Endothelial cell of umbilical vein (primary cell): ENCODE measurements around the gene SOX18. TPM values are rescaled to one million over a fixed set of nuclear protein-coding genes. Genes with fewer than 3 reads are reported as not detected.

Experiments
- BruUV-seq: library from RNA; stranded (reverse); fragments of 400-500 nt; replicated peaks from 2 replicates; lab custom pipeline; 2021; lab: Mats Ljungman, UMichigan
- CTCF ChIA-PET: fragments of 300-600, 350-600 bp; sonication (Branson Sonifier 250); formaldehyde crosslinking; loops from one replicate; lab custom pipeline; 2021; ENCODE audit warnings: antibody characterized with exemption, inconsistent platforms; lab: Charles Lee
- POLR2A ChIA-PET: fragments of 300-600, 350-600 bp; sonication (Branson Sonifier 250); formaldehyde crosslinking; loops from one replicate; lab custom pipeline; 2021; ENCODE audit warnings: antibody characterized with exemption, inconsistent platforms; lab: Charles Lee
- DNase-seq: peaks from one replicate; pipeline ENCODE4 v3.0.0-alpha.2; 2011; ENCODE audit warnings: low read depth, low spot score
- FAIRE-seq: peaks from 2 replicates; lab custom pipeline; 2011; peaks lifted over from hg19 to GRCh38; lab: Jason Lieb, UNC
- H2AFZ ChIP-seq: 2 replicates; pipeline ENCODE4 v1.6.0; 2012; ENCODE audit warnings: low read depth, low read length, control low read depth, inconsistent platforms
- H3K27ac ChIP-seq: 2 replicates; pipeline ENCODE4 v1.5.1; 2011; ENCODE audit warnings: low read depth, mild to moderate bottlenecking, control low read depth, low read length, moderate library complexity; ENCODE audit not compliant: insufficient read depth
- H3K27me3 ChIP-seq, 2 experiments: 2 replicates each; pipeline versions ENCODE4 v1.6.0 to v1.6.1; 2011; ENCODE audit warnings: low read length in 2 of 2, mixed read lengths in 1 of 2; ENCODE audit not compliant: control insufficient read depth in 2 of 2, insufficient read depth in 2 of 2
- H3K36me3 ChIP-seq, 2 experiments: 2 replicates in 1 of 2; 3 replicates in 1 of 2; pipeline ENCODE4 v1.5.1; 2011; ENCODE audit warnings: low read length in 2 of 2, mild to moderate bottlenecking in 1 of 2, moderate library complexity in 1 of 2; ENCODE audit not compliant: control insufficient read depth in 2 of 2, insufficient read depth in 2 of 2; ENCODE audit errors: extremely low read depth in 1 of 2
- H3K4me1 ChIP-seq: 3 replicates; pipeline ENCODE4 v1.5.1; 2011; ENCODE audit warnings: mild to moderate bottlenecking, low read length; ENCODE audit not compliant: control insufficient read depth, insufficient read depth; ENCODE audit errors: extremely low read depth
- H3K4me2 ChIP-seq: 2 replicates; pipeline ENCODE4 v1.6.1; 2011; ENCODE audit warnings: low read length, control low read depth, mixed read lengths; ENCODE audit not compliant: insufficient read depth
- H3K4me3 ChIP-seq, 3 experiments: fragments of 200-600 bp in 1 of 3; sonication (generic), shearing (Covaris generic) in 1 of 3; replicated peaks in 1 of 3; 2 replicates each; pipeline ENCODE4 v1.5.1; 2011 to 2016; ENCODE audit warnings: control low read depth in 3 of 3, low read length in 3 of 3, mild to moderate bottlenecking in 2 of 3, inconsistent platforms in 1 of 3, low read depth in 1 of 3, moderate library complexity in 1 of 3; ENCODE audit not compliant: insufficient read depth in 1 of 3
- H3K79me2 ChIP-seq: 2 replicates; pipeline ENCODE4 v1.6.0; 2012; ENCODE audit warnings: low read length, inconsistent platforms; ENCODE audit not compliant: control insufficient read depth, insufficient read depth
- H3K9ac ChIP-seq: replicated peaks from 2 replicates; pipeline ENCODE3; 2011; ENCODE audit warnings: low read length, control low read depth; ENCODE audit not compliant: insufficient read depth; ENCODE audit errors: extremely low read depth
- H3K9me1 ChIP-seq: replicated peaks from 3 replicates; pipeline ENCODE4 v1.6.0; 2011; ENCODE audit warnings: mild to moderate bottlenecking, low read length; ENCODE audit not compliant: control insufficient read depth, insufficient read depth; ENCODE audit errors: extremely low read depth
- H3K9me3 ChIP-seq: replicated peaks from 2 replicates; pipeline ENCODE4 v1.5.1; 2012; ENCODE audit warnings: low read length, inconsistent platforms; ENCODE audit not compliant: control insufficient read depth, insufficient read depth
- H4K20me1 ChIP-seq: replicated peaks from 2 replicates; pipeline ENCODE3; 2011; ENCODE audit warnings: mild to moderate bottlenecking, low read length; ENCODE audit not compliant: control insufficient read depth, insufficient read depth; ENCODE audit errors: extremely low read depth
- CTCF ChIP-seq, 2 donors: IDR thresholded peaks; 1 replicate in 1 of 2; 2 replicates in 1 of 2; pipeline ENCODE4 v1.5.1; 2011; ENCODE audit warnings: low read length in 2 of 2, mild to moderate bottlenecking in 2 of 2, moderate library complexity in 2 of 2, control low read depth in 1 of 2, inconsistent platforms in 1 of 2, low read depth in 1 of 2; ENCODE audit not compliant: insufficient read depth in 1 of 2; ENCODE audit errors: extremely low read depth in 1 of 2
- EZH2 ChIP-seq: IDR thresholded peaks from 2 replicates; pipeline ENCODE4 v1.6.1; 2012; ENCODE audit warnings: borderline replicate concordance, low read depth, mild to moderate bottlenecking, moderate library complexity, low read length, inconsistent platforms; ENCODE audit not compliant: severe bottlenecking
- FOS ChIP-seq: IDR thresholded peaks from 2 replicates; pipeline ENCODE4 v1.6.1; 2011; ENCODE audit warnings: mild to moderate bottlenecking, low read length, moderate library complexity, borderline replicate concordance; ENCODE audit not compliant: insufficient read depth
- GATA2 ChIP-seq: IDR thresholded peaks from 2 replicates; pipeline ENCODE4 v1.7.0; 2011; ENCODE audit warnings: low read depth, mild to moderate bottlenecking, moderate library complexity, mixed read lengths, low read length; ENCODE audit not compliant: insufficient read length, insufficient read depth
- JUN ChIP-seq: IDR thresholded peaks from 2 replicates; pipeline ENCODE4 v1.6.1; 2011; ENCODE audit warnings: borderline replicate concordance, low read depth; ENCODE audit not compliant: insufficient read length, insufficient read depth
- MAX ChIP-seq: IDR thresholded peaks from 2 replicates; pipeline ENCODE4 v1.6.1; 2011; ENCODE audit not compliant: insufficient read depth, insufficient read length
- MYC ChIP-seq: IDR thresholded peaks from one replicate; pipeline ENCODE4 v1.6.1; 2011; ENCODE audit warnings: mild to moderate bottlenecking, low read depth, low read length
- POLR2A ChIP-seq: IDR thresholded peaks from 2 replicates; pipeline ENCODE4 v1.6.1; 2012; ENCODE audit warnings: low read depth, mild to moderate bottlenecking, control low read depth, low read length
- POLR2AphosphoS5 ChIP-seq: IDR thresholded peaks from 2 replicates; pipeline ENCODE4 v1.6.1; 2012; ENCODE audit warnings: low read depth, mild to moderate bottlenecking, control low read depth, low read length, moderate library complexity; ENCODE audit not compliant: insufficient read depth
- dilution Hi-C: fragments of 300-500 bp; cut with MboI; formaldehyde crosslinking; loops from one replicate; pipeline ENCODE4 v1.15.0; 2019; ENCODE audit warnings: low sequenced_read_pairs; ENCODE audit not compliant: extremely low pct_ligation_motif_present
- intact Hi-C: fragments of 100-400 bp; cut with micrococcal nuclease; formaldehyde crosslinking; loops from one replicate; pipeline ENCODE4 v1.10.0; 2022
- polyA plus RNA-seq, 4 experiments: library from polyadenylated mRNA; depleted of rRNA in 3 of 4; stranded (reverse) in 3 of 4; unstranded in 1 of 4; fragments of >200 nt; gene quantifications; 2 replicates each; pipeline versions ENCODE4 v1.2.1 to v1.2.3, GENCODE V29; 2011 to 2012; ENCODE audit warnings: missing spikeins in 1 of 4
- total RNA-seq: library from RNA; stranded (reverse); gene quantifications from 2 replicates; pipeline ENCODE4 v1.2.3, GENCODE V29; 2021

The SOX18 gene
- total and polyA plus RNA-seq, 2 donors (not counting 3 experiments of a cell fraction or from before 2014, with no cell fraction given) = 20.9 to 175 TPM

GRCh38 chr20:64062276-64062595, 12.8 kb upstream of the SOX18 start:
- CTCF ChIA-PET = interaction anchor here (1.0 to 15.2 kb wide), 7 partner anchors 8 to 88 kb away, joined by 3 to 412 read pairs (median 6); partner anchors contain the start of genes C20orf204, PRPF6 and SAMD10
- Histone ChIP-seq H3K9ac (peak overlapping the region; percentile 86), H3K27me3 (no peaks in the 10 kb centered on the region), H3K79me2 (peaks cover 6% of the 10 kb centered on the region), H3K4me3 (peak overlapping the region in 2 of 3 experiments; percentile 72 to 91), H3K4me2 (peak overlapping the region; percentile 71), H3K27ac (peak overlapping the region; percentile 63), H3K4me1 (peaks cover 23% of the 10 kb centered on the region), H3K9me1 (no peaks in the 10 kb centered on the region), H4K20me1 (no peaks in the 10 kb centered on the region), H3K36me3 (no peaks in the 10 kb centered on the region), H3K9me3 (no peaks in the 10 kb centered on the region), H2AFZ (peak overlapping the region; percentile 76)
- POLR2A ChIA-PET = interaction anchor here (1.0 to 1.4 kb wide), 4 partner anchors 8 to 197 kb away, joined by 3 to 11 read pairs (median 4); partner anchors contain the start of gene TPD52L2
- peak; percentile 8 for FAIRE-seq
- dilution Hi-C loops (no loop called here), intact Hi-C loops (loop anchor here (10.0 kb wide), 1 partner anchor 63 kb away; no protein-coding TSS in a partner anchor)
- BruUV-seq = no TSS peak
- TF ChIP-seq POLR2A = no peak
- no peak for TF ChIP-seq JUN
- TF ChIP-seq CTCF (IDR thresholded peaks at IDR 0.05; ENCODE audit: extremely low read depth in 1 of 2, insufficient read depth in 1 of 2, low read depth in 1 of 2, low read length in 2 of 2) = no peak
- TF ChIP-seq MYC = no peak
- TF ChIP-seq POLR2AphosphoS5 = no peak
- no peak for TF ChIP-seq FOS
- TF ChIP-seq MAX = no peak
- no peak for TF ChIP-seq EZH2
- no peak for TF ChIP-seq GATA2
- no peak for DNase-seq
